Measurements from ENCODE around the gene KIAA0232. TPM values are rescaled to one million over a fixed set of nuclear protein-coding genes. Genes with fewer than 3 reads are reported as not detected.

KIAA0232 gene
- total and polyA plus RNA-seq, 4 donors = 8.9 to 34.4 (median 18.5) TPM

DNA sequence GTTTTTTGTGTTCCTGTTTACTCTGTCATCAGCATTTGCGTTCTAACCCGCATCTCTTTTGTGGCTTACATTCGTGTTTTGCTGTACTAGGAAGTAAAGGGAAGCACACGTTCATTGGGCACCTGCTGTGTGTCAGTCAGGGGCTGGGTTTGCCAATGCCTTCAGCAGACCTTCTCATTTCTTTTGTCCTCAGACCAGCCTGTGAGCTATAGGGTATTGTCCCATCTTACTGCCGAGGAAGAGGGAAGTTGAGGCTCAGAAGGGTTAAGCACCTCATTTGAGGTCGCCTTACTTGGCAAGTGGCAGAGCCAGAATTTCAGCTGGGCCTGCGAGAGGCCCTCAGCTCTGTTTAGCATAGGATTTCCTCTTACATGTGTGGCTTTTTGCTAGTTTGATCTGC, 135.8 kb downstream of the KIAA0232 start:
- no peak overlapping the region for H3K4me3 ChIP-seq (ENCODE audit: low read depth in 1 of 3, low read length in 3 of 3)
- H3K27ac ChIP-seq (ENCODE audit: low read depth in 1 of 2, low read length in 2 of 2) = peak overlapping the region; percentile 79 to 91
- peaks cover 22 to 59% (median 47%) of the 10 kb centered on the region in 4 donors for H3K4me1 ChIP-seq (ENCODE audit: control insufficient read depth in 4 of 4, insufficient read depth in 4 of 4, low read length in 3 of 4)
- DNase-seq (ENCODE audit: low spot score) = no peak
- peak overlapping the region in 1 of 2 donors; percentile 8 for H3K9ac ChIP-seq (ENCODE audit: low read depth in 1 of 2, low read length in 2 of 2)
- no peaks in the 10 kb centered on the region for H3K9me3 ChIP-seq (ENCODE audit: control insufficient read depth in 4 of 4, low read length in 3 of 4)
- 31% methylated on average over 7 of the region's 7 CpGs for WGBS
- H3K27me3 ChIP-seq (ENCODE audit: control insufficient read depth in 4 of 4, insufficient read depth in 4 of 4, low read length in 3 of 4) = no peaks in the 10 kb centered on the region
- peaks cover 0 to 1% (median under 1%) of the 10 kb centered on the region in 4 donors for H3K36me3 ChIP-seq (ENCODE audit: control insufficient read depth in 4 of 4, insufficient read depth in 3 of 4, low read depth in 1 of 4, low read length in 3 of 4)
- TF ChIP-seq YY1 (IDR thresholded peaks at IDR 0.05) = no peak
- TF ChIP-seq TAF1 (conservative IDR thresholded peaks at IDR 0.05) = no peak
- TF ChIP-seq SP1 (IDR thresholded peaks at IDR 0.05) = no peak
- TF ChIP-seq RAD21 (IDR thresholded peaks at IDR 0.05) = no peak
- no peak for TF ChIP-seq FOXA1 (IDR thresholded peaks at IDR 0.05)
- no peak for TF ChIP-seq GABPA (IDR thresholded peaks at IDR 0.05 in 1 of 2, conservative IDR thresholded peaks at IDR 0.05 in 1 of 2)
- no peak for TF ChIP-seq EGR1 (IDR thresholded peaks at IDR 0.05; ENCODE audit: low read depth in 2 of 2)
- TF ChIP-seq, protein P1, sequence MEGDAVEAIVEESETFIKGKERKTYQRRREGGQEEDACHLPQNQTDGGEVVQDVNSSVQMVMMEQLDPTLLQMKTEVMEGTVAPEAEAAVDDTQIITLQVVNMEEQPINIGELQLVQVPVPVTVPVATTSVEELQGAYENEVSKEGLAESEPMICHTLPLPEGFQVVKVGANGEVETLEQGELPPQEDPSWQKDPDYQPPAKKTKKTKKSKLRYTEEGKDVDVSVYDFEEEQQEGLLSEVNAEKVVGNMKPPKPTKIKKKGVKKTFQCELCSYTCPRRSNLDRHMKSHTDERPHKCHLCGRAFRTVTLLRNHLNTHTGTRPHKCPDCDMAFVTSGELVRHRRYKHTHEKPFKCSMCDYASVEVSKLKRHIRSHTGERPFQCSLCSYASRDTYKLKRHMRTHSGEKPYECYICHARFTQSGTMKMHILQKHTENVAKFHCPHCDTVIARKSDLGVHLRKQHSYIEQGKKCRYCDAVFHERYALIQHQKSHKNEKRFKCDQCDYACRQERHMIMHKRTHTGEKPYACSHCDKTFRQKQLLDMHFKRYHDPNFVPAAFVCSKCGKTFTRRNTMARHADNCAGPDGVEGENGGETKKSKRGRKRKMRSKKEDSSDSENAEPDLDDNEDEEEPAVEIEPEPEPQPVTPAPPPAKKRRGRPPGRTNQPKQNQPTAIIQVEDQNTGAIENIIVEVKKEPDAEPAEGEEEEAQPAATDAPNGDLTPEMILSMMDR (IDR thresholded peaks at IDR 0.05; ENCODE audit: low read depth, low read length, missing input control) = no peak
- TF ChIP-seq, protein P2, sequence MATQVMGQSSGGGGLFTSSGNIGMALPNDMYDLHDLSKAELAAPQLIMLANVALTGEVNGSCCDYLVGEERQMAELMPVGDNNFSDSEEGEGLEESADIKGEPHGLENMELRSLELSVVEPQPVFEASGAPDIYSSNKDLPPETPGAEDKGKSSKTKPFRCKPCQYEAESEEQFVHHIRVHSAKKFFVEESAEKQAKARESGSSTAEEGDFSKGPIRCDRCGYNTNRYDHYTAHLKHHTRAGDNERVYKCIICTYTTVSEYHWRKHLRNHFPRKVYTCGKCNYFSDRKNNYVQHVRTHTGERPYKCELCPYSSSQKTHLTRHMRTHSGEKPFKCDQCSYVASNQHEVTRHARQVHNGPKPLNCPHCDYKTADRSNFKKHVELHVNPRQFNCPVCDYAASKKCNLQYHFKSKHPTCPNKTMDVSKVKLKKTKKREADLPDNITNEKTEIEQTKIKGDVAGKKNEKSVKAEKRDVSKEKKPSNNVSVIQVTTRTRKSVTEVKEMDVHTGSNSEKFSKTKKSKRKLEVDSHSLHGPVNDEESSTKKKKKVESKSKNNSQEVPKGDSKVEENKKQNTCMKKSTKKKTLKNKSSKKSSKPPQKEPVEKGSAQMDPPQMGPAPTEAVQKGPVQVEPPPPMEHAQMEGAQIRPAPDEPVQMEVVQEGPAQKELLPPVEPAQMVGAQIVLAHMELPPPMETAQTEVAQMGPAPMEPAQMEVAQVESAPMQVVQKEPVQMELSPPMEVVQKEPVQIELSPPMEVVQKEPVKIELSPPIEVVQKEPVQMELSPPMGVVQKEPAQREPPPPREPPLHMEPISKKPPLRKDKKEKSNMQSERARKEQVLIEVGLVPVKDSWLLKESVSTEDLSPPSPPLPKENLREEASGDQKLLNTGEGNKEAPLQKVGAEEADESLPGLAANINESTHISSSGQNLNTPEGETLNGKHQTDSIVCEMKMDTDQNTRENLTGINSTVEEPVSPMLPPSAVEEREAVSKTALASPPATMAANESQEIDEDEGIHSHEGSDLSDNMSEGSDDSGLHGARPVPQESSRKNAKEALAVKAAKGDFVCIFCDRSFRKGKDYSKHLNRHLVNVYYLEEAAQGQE (IDR thresholded peaks at IDR 0.05) = no peak
- no peak for TF ChIP-seq HNF4G (IDR thresholded peaks at IDR 0.05)

DNA sequence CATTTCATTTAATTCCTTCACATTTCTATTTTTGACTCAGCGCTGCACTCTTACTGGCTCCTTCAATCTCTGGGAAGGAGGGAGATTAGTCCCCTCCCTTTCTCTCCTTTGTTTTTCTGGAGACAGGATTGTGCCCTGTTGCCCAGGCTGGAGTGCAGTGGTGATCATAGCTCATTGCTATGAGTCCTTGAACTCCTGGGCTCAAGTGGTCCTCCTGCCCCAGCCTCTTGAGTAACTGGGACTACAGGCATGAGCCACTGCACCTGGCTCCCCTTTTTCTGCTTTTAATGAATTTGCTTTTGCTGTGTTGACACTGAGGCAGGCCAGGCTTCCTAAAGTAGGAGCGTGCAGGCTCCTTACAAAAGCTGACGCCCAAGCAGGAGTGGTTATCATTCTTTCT, 137.6 kb downstream of the KIAA0232 start:
- H3K27ac ChIP-seq (ENCODE audit: low read depth in 1 of 2, low read length in 2 of 2) = peak overlapping the region; percentile 15 to 34
- no peaks in the 10 kb centered on the region for H3K27me3 ChIP-seq (ENCODE audit: control insufficient read depth in 4 of 4, insufficient read depth in 4 of 4, low read length in 3 of 4)
- H3K4me1 ChIP-seq (ENCODE audit: control insufficient read depth in 4 of 4, insufficient read depth in 4 of 4, low read length in 3 of 4) = peaks cover 25 to 71% (median 60%) of the 10 kb centered on the region in 4 donors
- WGBS = 64% methylated on average over 3 of the region's 3 CpGs
- no peak overlapping the region for H3K4me3 ChIP-seq (ENCODE audit: low read depth in 1 of 3, low read length in 3 of 3)
- H3K36me3 ChIP-seq (ENCODE audit: control insufficient read depth in 4 of 4, insufficient read depth in 3 of 4, low read depth in 1 of 4, low read length in 3 of 4) = peaks cover 2 to 10% (median 4%) of the 10 kb centered on the region in 4 donors
- no peak for DNase-seq (ENCODE audit: low spot score)
- H3K9ac ChIP-seq (ENCODE audit: low read depth in 1 of 2, low read length in 2 of 2) = no peak overlapping the region
- no peaks in the 10 kb centered on the region for H3K9me3 ChIP-seq (ENCODE audit: control insufficient read depth in 4 of 4, low read length in 3 of 4)
- TF ChIP-seq, protein P3, sequence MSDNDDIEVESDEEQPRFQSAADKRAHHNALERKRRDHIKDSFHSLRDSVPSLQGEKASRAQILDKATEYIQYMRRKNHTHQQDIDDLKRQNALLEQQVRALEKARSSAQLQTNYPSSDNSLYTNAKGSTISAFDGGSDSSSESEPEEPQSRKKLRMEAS (IDR thresholded peaks at IDR 0.05) = no peak
- TF ChIP-seq RXRA (IDR thresholded peaks at IDR 0.05) (no peak), FOXA1 (IDR thresholded peaks at IDR 0.05) (no peak), GABPA (IDR thresholded peaks at IDR 0.05 in 1 of 2, conservative IDR thresholded peaks at IDR 0.05 in 1 of 2) (no peak), HNF4A (conservative IDR thresholded peaks at IDR 0.05) (no peak), SP1 (IDR thresholded peaks at IDR 0.05) (no peak), FOXA2 (IDR thresholded peaks at IDR 0.05) (no peak), TAF1 (conservative IDR thresholded peaks at IDR 0.05) (no peak), RAD21 (IDR thresholded peaks at IDR 0.05) (no peak), YY1 (IDR thresholded peaks at IDR 0.05) (no peak), EGR1 (IDR thresholded peaks at IDR 0.05; ENCODE audit: low read depth in 2 of 2) (no peak), HNF4G (IDR thresholded peaks at IDR 0.05) (no peak)
- TF ChIP-seq, protein P2 (IDR thresholded peaks at IDR 0.05) = no peak
- TF ChIP-seq, protein P4, sequence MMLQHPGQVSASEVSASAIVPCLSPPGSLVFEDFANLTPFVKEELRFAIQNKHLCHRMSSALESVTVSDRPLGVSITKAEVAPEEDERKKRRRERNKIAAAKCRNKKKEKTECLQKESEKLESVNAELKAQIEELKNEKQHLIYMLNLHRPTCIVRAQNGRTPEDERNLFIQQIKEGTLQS (IDR thresholded peaks at IDR 0.05) = no peak
- TF ChIP-seq, protein P5, sequence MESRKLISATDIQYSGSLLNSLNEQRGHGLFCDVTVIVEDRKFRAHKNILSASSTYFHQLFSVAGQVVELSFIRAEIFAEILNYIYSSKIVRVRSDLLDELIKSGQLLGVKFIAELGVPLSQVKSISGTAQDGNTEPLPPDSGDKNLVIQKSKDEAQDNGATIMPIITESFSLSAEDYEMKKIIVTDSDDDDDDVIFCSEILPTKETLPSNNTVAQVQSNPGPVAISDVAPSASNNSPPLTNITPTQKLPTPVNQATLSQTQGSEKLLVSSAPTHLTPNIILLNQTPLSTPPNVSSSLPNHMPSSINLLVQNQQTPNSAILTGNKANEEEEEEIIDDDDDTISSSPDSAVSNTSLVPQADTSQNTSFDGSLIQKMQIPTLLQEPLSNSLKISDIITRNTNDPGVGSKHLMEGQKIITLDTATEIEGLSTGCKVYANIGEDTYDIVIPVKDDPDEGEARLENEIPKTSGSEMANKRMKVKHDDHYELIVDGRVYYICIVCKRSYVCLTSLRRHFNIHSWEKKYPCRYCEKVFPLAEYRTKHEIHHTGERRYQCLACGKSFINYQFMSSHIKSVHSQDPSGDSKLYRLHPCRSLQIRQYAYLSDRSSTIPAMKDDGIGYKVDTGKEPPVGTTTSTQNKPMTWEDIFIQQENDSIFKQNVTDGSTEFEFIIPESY (IDR thresholded peaks at IDR 0.05) = no peak
